GM12892 (cell line): ENCODE measurements around the gene SLC8A1.

Experiments
- POLR2A ChIP-seq: IDR thresholded peaks from 2 replicates; pipeline ENCODE4 v1.6.1; 2011; ENCODE audit warnings: low read depth, low read length, control low read depth
- POLR2AphosphoS5 ChIP-seq: IDR thresholded peaks from 2 replicates; pipeline ENCODE4 v1.6.1; 2011; ENCODE audit warnings: low read depth, low read length, control low read depth

DNA sequence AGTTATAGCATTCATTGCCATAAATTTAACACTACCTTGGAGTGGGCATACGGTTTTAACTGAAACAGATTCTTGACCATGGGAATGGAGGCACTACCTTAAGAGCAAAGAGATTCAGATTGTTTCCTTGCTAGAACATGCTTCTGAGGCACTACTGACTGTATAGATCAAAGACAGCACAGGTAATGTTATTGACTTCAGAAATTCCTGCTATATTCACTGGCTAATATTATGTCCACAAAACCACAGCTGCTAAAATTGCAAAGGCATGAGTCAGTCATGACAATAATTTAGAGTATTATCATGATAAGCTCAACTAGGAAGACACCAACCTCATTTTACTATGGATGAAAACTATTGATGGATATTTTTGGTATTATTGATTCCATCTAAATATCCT lies 39.4 kb downstream of the SLC8A1 start:
- TF ChIP-seq POLR2AphosphoS5 = no peak
- TF ChIP-seq POLR2A = no peak
